K562 (cell line): ENCODE measurements around the gene ZBED2. TPM values are rescaled to one million over a fixed set of nuclear protein-coding genes. Genes with fewer than 3 reads are reported as not detected.

Experiments used
- ATAC-seq: fragments of 200-7000 bp; cut with Tn5 transposase; 3 replicates; pipeline ENCODE4 v1.9.1; 2020; ENCODE audit warnings: moderate library complexity
- BruUV-seq: library from RNA; stranded (reverse); fragments of 400-500 nt; replicated peaks from 2 replicates; lab custom pipeline; 2021; lab: Mats Ljungman, UMichigan
- CTCF ChIA-PET: fragments of 300-600 bp; formaldehyde crosslinking; extraction: SDS; loops from one replicate; lab custom pipeline; 2021; ENCODE audit warnings: low intra/inter-chr PET ratio; lab: Yijun Ruan, JAX
- POLR2A ChIA-PET: fragments of 300-600, 350-650 bp; sonication (Branson Sonifier 250); formaldehyde crosslinking; extraction: SDS; loops from one replicate; lab custom pipeline; 2021; ENCODE audit warnings: antibody characterized with exemption, inconsistent platforms; lab: Yijun Ruan, JAX
- DNase-seq, 4 experiments: peaks; one replicate each; pipeline versions ENCODE4 v3.0.0 to v3.0.0-alpha.2; 2011 to 2018; ENCODE audit warnings: low spot score in 3 of 4, mixed read lengths in 3 of 4; ENCODE audit errors: extremely low read depth in 1 of 4
- FAIRE-seq: peaks from 2 replicates; lab custom pipeline; 2011; peaks lifted over from hg19 to GRCh38; lab: Jason Lieb, UNC
- H2AFZ ChIP-seq: 2 replicates; pipeline ENCODE4 v1.6.0; 2011; ENCODE audit warnings: low read depth, low read length, control low read depth, inconsistent platforms
- H3K27ac ChIP-seq: fragments of 200-600 bp; 3 replicates; pipeline ENCODE4 v1.8.0; 2011; ENCODE audit warnings: low read depth, mild to moderate bottlenecking, control low read depth, inconsistent platforms, low read length, moderate library complexity, mixed read lengths; ENCODE audit errors: extremely low read depth
- H3K27me3 ChIP-seq, 2 experiments: fragments of 300-600 bp in 1 of 2; 2 replicates in 1 of 2; 3 replicates in 1 of 2; pipeline versions ENCODE4 v1.6.0 to v1.8.0; 2011; ENCODE audit warnings: inconsistent platforms in 2 of 2, low read length in 2 of 2, mild to moderate bottlenecking in 1 of 2, mixed read lengths in 1 of 2, moderate library complexity in 1 of 2; ENCODE audit not compliant: control insufficient read depth in 2 of 2, insufficient read depth in 2 of 2
- H3K36me3 ChIP-seq: fragments of 300-600 bp; 3 replicates; pipeline ENCODE4 v1.8.0; 2011; ENCODE audit warnings: mild to moderate bottlenecking, low read length, inconsistent platforms; ENCODE audit not compliant: control insufficient read depth, insufficient read depth
- H3K4me1 ChIP-seq, 2 experiments: fragments of 200-600 bp in 1 of 2; replicated peaks in 1 of 2; 2 replicates in 1 of 2; 3 replicates in 1 of 2; pipeline versions ENCODE4 v1.5.1 to v1.8.0; 2011; ENCODE audit warnings: inconsistent platforms in 2 of 2, low read length in 2 of 2, mild to moderate bottlenecking in 1 of 2, mixed read lengths in 1 of 2, moderate library complexity in 1 of 2; ENCODE audit not compliant: control insufficient read depth in 2 of 2, insufficient read depth in 2 of 2
- H3K4me2 ChIP-seq: 2 replicates; pipeline ENCODE4 v1.6.1; 2011; ENCODE audit warnings: low read length, control low read depth, inconsistent platforms, mixed read lengths; ENCODE audit not compliant: insufficient read depth
- H3K4me3 ChIP-seq: fragments of 200-600 bp; sonication (generic), shearing (Covaris generic); 2 replicates; pipeline ENCODE4 v1.5.1; 2016; ENCODE audit warnings: control low read depth, inconsistent platforms
- H3K79me2 ChIP-seq: fragments of 200-600 bp; 3 replicates; pipeline ENCODE4 v1.8.0; 2011; ENCODE audit warnings: low read length, inconsistent platforms; ENCODE audit not compliant: control insufficient read depth, insufficient read depth
- H3K9ac ChIP-seq, 2 experiments: 2 replicates each; pipeline versions ENCODE4 v1.6.0 to v1.6.1; 2011; ENCODE audit warnings: low read depth in 2 of 2, low read length in 2 of 2, control low read depth in 1 of 2, inconsistent platforms in 1 of 2, mild to moderate bottlenecking in 1 of 2, mixed read lengths in 1 of 2; ENCODE audit not compliant: insufficient read depth in 1 of 2
- H3K9me1 ChIP-seq: one replicate; pipeline ENCODE4 v1.6.0; 2011; ENCODE audit warnings: inconsistent platforms, mild to moderate bottlenecking, low read length, moderate library complexity; ENCODE audit not compliant: control insufficient read depth, insufficient read depth
- H3K9me3 ChIP-seq: replicated peaks from 2 replicates; pipeline ENCODE4 v1.5.1; 2011; ENCODE audit warnings: low read depth, low read length, inconsistent platforms; ENCODE audit not compliant: control insufficient read depth, insufficient read depth
- H4K20me1 ChIP-seq: replicated peaks from 2 replicates; pipeline ENCODE4 v1.6.1; 2011; ENCODE audit warnings: low read length, inconsistent platforms, mixed read lengths; ENCODE audit not compliant: control insufficient read depth, insufficient read depth
- CHD1 ChIP-seq: fragments of 200-600 bp; sonication (generic); IDR thresholded peaks from one replicate; pipeline ENCODE4 v1.6.1; 2012; ENCODE audit warnings: mild to moderate bottlenecking, moderate library complexity, low read length, inconsistent platforms
- CREB1 ChIP-seq, 2 experiments: sonication (generic) in 1 of 2; formaldehyde crosslinking in 1 of 2; IDR thresholded peaks; 2 replicates each; pipeline versions ENCODE4 v1.6.1 to v1.8.0; 2012 to 2022; ENCODE audit warnings: inconsistent platforms in 1 of 2, mild to moderate bottlenecking in 1 of 2, missing genetic modification reagents in 1 of 2, moderate library complexity in 1 of 2
- CXXC5 ChIP-seq: fragments of 250-450 bp; sonication (Bioruptor Pico); IDR thresholded peaks from 2 replicates; pipeline ENCODE4 v1.8.0; 2022; ENCODE audit warnings: inconsistent platforms, mild to moderate bottlenecking, moderate library complexity
- FOXJ3 ChIP-seq: sonication (generic); formaldehyde crosslinking; IDR thresholded peaks from 2 replicates; pipeline ENCODE4 v1.4.0; 2020; ENCODE audit warnings: mild to moderate bottlenecking, missing genetic modification reagents
- FOXK2 ChIP-seq, 2 experiments: fragments of 450-650 bp; IDR thresholded peaks in 1 of 2; conservative IDR thresholded peaks in 1 of 2; 2 replicates each; pipeline ENCODE4 v1.6.1; 2016; ENCODE audit warnings: low read depth in 2 of 2, mild to moderate bottlenecking in 1 of 2
- GTF2A2 ChIP-seq: IDR thresholded peaks from 2 replicates; pipeline ENCODE4 v1.6.1; 2016; ENCODE audit warnings: mild to moderate bottlenecking, missing genetic modification characterization, missing compliant biosample characterization
- HNRNPUL1 ChIP-seq: fragments of 200-400 bp; formaldehyde crosslinking; IDR thresholded peaks from 2 replicates; pipeline ENCODE4 v1.6.1; 2017; ENCODE audit warnings: low read length
- PHB2 ChIP-seq: fragments of 450-650 bp; IDR thresholded peaks from 2 replicates; pipeline ENCODE4 v1.6.1; 2017; ENCODE audit warnings: low read depth
- POLR3G ChIP-seq: IDR thresholded peaks from 2 replicates; pipeline ENCODE4 v1.6.1; 2011; ENCODE audit not compliant: insufficient read length, insufficient replicate concordance; ENCODE audit errors: extremely low read depth
- RHOXF2B ChIP-seq: fragments of 250-450 bp; sonication (Bioruptor Pico); conservative IDR thresholded peaks from 2 replicates; pipeline ENCODE4 v1.5.1; 2021
- TFE3 ChIP-seq: fragments of 450-650 bp; formaldehyde crosslinking; IDR thresholded peaks from 2 replicates; pipeline ENCODE4 v1.4.0; 2020; ENCODE audit warnings: mild to moderate bottlenecking, mixed read lengths
- THRB ChIP-seq: fragments of 450-650 bp; formaldehyde crosslinking; conservative IDR thresholded peaks from 2 replicates; pipeline ENCODE4 v1.4.0; 2022; ENCODE audit warnings: mild to moderate bottlenecking, missing genetic modification characterization
- WGBS: fragments of 100-300 bp; shearing (Covaris generic); methylation state at CpG from one replicate; pipeline ENCODE4 v1.1.6; 2016; ENCODE audit warnings: low coverage, mixed read lengths; ENCODE audit not compliant: insufficient coverage; ENCODE audit errors: missing lambda C conversion rate; 5-methylcytosine and 5-hydroxymethylcytosine counted together
- in situ Hi-C: fragments of 300-500 bp; cut with MboI; formaldehyde crosslinking; loops from 4 replicates; pipeline ENCODE4 v1.15.0; 2018; ENCODE audit warnings: inconsistent platforms, mixed read lengths
- intact Hi-C: fragments of 100-400 bp; cut with micrococcal nuclease; formaldehyde crosslinking; loops from 2 replicates; pipeline ENCODE4 v1.14.2; 2022
- polyA plus RNA-seq, 8 experiments: library from polyadenylated mRNA; depleted of rRNA in 4 of 8; stranded (reverse) in 5 of 8; unstranded in 3 of 8; fragments of >200 nt; fragmentation: Nextera tagmentation in 2 of 8; fragmentation: Illumina TruSeq in 1 of 8; extraction: Ambion mirVana in 2 of 8; extraction: Trizol in 1 of 8; gene quantifications; 2 replicates each; pipeline versions ENCODE4 v1.2.1 to v1.2.3, GENCODE V29; 2011 to 2014; ENCODE audit warnings: inconsistent platforms in 1 of 8, missing spikeins in 1 of 8
- total RNA-seq, 7 experiments: library from RNA; depleted of rRNA in 6 of 7; stranded (reverse); fragments of >200 nt in 6 of 7; fragmentation: Illumina TruSeq in 2 of 7; extraction: Trizol in 2 of 7; gene quantifications; 2 replicates each; pipeline versions ENCODE4 v1.2.1 to v1.2.3, GENCODE V29; 2011 to 2021; ENCODE audit warnings: low replicate concordance in 1 of 7
- TF ChIP-seq, protein P1 (sequence below), 2 experiments: IDR thresholded peaks; 2 replicates each; pipeline ENCODE4 v1.6.1; 2012; ENCODE audit warnings: improper control_type of control experiment in 2 of 2, low read depth in 2 of 2, low read length in 2 of 2, borderline replicate concordance in 1 of 2

The ZBED2 gene
- total and polyA plus RNA-seq, 9 of the 15 experiments (the other 6 are each of a cell fraction or from before 2014, with no cell fraction given) = 0.11 TPM; not detected in 8

DNA sequence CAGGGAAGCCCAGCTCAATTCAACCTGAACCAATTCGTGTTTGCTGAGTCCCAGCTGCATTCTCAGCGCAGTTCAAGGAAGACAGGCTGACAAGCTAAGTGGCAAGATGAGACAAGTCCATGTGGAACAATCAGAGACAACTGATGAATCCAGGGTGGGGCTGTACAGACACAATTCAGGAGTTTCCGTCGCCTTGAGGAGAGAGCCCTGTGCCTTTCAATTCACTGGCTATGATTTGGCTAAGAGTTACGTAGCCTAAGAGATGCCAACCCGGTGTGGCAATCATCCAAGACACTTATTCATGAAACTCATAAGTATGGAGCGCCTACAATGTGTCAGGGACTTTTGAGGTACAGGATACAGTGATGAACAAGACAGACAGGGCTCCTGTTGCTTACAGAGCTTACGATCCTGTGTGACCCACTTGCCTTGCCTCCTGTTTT is 15.5 kb upstream of the ZBED2 start:
- no peaks in the 10 kb centered on the region for H3K9me1 ChIP-seq
- H3K27ac ChIP-seq = no peak overlapping the region
- POLR2A ChIA-PET = no interaction called here
- DNase-seq (no peak), ATAC-seq (no peak), FAIRE-seq (no peak)
- H3K9me3 ChIP-seq = no peaks in the 10 kb centered on the region
- intact Hi-C loops (no loop called here), in situ Hi-C loops (no loop called here)
- WGBS = 0% methylated on average over 8 of the region's 8 CpGs
- no peak overlapping the region for H3K4me2 ChIP-seq
- no peak overlapping the region for H3K4me3 ChIP-seq
- H3K27me3 ChIP-seq = no peaks in the 10 kb centered on the region
- no peaks in the 10 kb centered on the region for H3K4me1 ChIP-seq
- no peak overlapping the region for H2AFZ ChIP-seq
- CTCF ChIA-PET = no interaction called here
- BruUV-seq = no TSS peak
- no peaks in the 10 kb centered on the region for H3K36me3 ChIP-seq
- H3K79me2 ChIP-seq = no peaks in the 10 kb centered on the region
- H3K9ac ChIP-seq = no peak overlapping the region
- no peaks in the 10 kb centered on the region for H4K20me1 ChIP-seq
- TF ChIP-seq RHOXF2B (CRISPR knock-in tag) = no peak
- TF ChIP-seq GTF2A2 (tag) = no peak
- TF ChIP-seq FOXK2 (conservative IDR thresholded peaks at IDR 0.05 in 1 of 2, IDR thresholded peaks at IDR 0.05 in 1 of 2; ENCODE audit: low read depth in 2 of 2) = no peak
- TF ChIP-seq FOXJ3 = no peak
- no peak for TF ChIP-seq PHB2
- no peak for TF ChIP-seq HNRNPUL1
- no peak for TF ChIP-seq TFE3 (CRISPR knock-in tag)
- no peak for TF ChIP-seq THRB (CRISPR knock-in tag)
- no peak for TF ChIP-seq CXXC5 (CRISPR knock-in tag)
- TF ChIP-seq CHD1 = no peak
- no peak for TF ChIP-seq POLR3G
- TF ChIP-seq, protein P1, sequence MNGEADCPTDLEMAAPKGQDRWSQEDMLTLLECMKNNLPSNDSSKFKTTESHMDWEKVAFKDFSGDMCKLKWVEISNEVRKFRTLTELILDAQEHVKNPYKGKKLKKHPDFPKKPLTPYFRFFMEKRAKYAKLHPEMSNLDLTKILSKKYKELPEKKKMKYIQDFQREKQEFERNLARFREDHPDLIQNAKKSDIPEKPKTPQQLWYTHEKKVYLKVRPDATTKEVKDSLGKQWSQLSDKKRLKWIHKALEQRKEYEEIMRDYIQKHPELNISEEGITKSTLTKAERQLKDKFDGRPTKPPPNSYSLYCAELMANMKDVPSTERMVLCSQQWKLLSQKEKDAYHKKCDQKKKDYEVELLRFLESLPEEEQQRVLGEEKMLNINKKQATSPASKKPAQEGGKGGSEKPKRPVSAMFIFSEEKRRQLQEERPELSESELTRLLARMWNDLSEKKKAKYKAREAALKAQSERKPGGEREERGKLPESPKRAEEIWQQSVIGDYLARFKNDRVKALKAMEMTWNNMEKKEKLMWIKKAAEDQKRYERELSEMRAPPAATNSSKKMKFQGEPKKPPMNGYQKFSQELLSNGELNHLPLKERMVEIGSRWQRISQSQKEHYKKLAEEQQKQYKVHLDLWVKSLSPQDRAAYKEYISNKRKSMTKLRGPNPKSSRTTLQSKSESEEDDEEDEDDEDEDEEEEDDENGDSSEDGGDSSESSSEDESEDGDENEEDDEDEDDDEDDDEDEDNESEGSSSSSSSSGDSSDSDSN (IDR thresholded peaks at IDR 0.05; ENCODE audit: borderline replicate concordance in 1 of 2, low read depth in 2 of 2, low read length in 2 of 2) = no peak
- no peak for TF ChIP-seq CREB1 (IDR thresholded peaks at IDR 0.05)
- TF ChIP-seq CREB1 (CRISPR knock-in tag; IDR thresholded peaks at IDR 0.05) = no peak
